ENCODE measurements around the gene MRPS6.
A peak's percentile ranks its signal among the peaks of the same experiment; 100 is the strongest.

MRPS6 gene

GRCh38 chr21:34073032-34073748 lies at the start of gene MRPS6, which contains the start of gene SLC5A3:
MRPS6 (plus strand) TSS chr21:34073578; CDS start chr21:34073701, 123 bp downstream.
SLC5A3 (plus strand) TSS chr21:34073578; CDS start chr21:34095199, 21,621 bp downstream.
- DNase-seq = peak in 12 of 14 donors; percentile 43 to 91 (median 81)

DNA sequence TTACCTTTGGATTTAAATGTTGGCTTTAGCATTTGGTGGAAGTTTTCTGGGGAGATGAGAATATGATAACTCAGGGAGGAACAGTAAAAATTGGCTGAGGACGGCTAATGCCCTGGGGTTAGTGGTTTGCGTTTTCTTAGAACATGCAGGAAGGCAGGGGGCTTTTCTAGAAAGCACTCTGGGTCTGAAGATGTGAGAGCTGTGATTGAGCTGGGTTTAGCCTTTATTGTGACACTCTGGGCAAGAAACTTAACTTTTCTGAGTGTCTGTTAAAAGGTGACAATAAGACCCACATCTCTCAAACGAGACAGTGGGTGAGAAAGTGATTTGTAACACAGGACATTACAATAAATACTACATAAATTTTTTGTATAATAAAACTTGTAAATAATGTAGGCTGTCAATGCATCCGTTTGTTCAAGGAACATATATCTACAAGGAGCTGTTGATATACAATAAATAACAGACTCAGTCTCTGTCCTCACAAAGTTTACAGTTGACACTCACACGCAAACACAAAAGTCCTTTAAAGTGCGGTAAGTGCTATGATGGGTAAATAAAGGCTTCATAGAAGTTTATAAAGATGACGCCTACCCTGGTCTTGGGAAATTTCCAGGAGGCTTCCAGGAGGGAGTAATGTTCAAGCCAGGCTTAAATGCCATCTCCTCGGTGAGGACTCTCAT lies 49.5 kb upstream of the MRPS6 start:
- DNase-seq = peak in 1 of 14 donors; percentile 7

- no peak for DNase-seq
Measured at GRCh38 chr21:34024374-34024693, 49.0 kb upstream of the MRPS6 start.

GRCh38 chr21:34027721-34028461 lies 45.5 kb upstream of the MRPS6 start:
- no peak for DNase-seq

- peak in 1 of 14 donors; percentile 7 for DNase-seq
Measured at GRCh38 chr21:34029743-34030528, 43.4 kb upstream of the MRPS6 start.

DNA sequence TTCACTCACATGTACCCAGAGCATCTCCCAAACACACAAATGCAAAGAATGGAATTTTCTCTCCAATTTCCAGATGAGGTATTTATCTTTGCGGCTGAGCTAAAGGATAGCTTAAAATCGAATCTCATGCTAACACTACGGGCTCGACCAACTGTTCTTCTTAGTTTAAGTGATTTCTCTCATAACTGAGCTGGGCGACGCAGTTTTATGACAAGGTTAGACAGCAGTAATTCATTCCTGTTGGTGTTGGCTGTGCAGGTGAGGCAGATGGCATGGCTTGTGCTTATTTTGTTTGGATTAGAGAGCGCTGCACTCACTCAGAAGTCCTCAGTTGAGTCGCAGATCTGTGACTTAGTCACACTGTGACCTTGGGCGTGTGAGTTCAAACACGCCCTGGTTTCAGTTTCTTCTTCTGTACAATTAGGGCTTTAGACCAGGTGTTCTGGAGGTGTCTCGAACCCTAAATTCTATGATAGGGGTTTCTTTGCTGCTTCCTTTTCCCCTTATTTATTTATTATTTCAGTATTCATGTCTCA lies 41.5 kb upstream of the MRPS6 start:
- DNase-seq = no peak

GRCh38 chr21:34034369-34035014 lies 38.9 kb upstream of the MRPS6 start:
- DNase-seq = no peak

GRCh38 chr21:34035619-34036354 lies 37.6 kb upstream of the MRPS6 start:
- no peak for DNase-seq

DNA sequence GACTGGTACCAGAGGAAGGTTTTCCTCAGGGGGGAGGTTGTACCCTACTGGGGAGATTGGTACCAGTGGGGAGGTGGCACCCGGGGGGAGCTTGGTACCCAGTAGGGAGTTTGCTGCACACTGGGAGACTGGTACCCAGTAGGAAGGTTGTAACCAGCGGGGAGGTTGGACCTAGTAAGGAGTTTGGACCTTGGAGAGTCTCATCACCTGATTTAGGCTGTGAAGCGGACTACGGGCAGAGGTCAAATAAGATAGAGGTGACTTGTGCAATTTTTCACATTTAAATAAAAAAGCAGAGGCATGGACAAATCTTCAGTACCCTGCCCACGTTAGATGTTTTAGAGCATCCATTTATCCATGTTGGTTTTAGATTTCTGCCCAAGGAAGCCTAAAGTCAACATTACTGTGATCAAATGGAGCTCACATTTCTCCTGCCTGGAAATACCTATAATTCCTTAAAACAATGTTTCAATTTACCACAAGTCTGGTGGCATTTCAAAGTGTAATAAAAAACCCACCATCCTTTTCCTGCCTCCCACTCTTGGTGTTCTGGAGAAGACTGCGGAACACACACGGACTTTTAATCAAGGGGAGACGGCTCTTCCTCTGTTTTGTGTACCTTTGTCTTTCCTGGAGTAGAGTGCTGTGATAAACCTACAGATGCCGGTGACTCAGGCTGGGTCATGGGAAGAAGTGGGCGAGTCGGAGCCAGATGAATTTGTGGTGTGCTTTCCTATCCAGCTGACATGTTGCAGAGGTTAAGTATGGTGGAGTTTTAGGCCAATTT lies 36.2 kb upstream of the MRPS6 start:
- DNase-seq = no peak

DNA sequence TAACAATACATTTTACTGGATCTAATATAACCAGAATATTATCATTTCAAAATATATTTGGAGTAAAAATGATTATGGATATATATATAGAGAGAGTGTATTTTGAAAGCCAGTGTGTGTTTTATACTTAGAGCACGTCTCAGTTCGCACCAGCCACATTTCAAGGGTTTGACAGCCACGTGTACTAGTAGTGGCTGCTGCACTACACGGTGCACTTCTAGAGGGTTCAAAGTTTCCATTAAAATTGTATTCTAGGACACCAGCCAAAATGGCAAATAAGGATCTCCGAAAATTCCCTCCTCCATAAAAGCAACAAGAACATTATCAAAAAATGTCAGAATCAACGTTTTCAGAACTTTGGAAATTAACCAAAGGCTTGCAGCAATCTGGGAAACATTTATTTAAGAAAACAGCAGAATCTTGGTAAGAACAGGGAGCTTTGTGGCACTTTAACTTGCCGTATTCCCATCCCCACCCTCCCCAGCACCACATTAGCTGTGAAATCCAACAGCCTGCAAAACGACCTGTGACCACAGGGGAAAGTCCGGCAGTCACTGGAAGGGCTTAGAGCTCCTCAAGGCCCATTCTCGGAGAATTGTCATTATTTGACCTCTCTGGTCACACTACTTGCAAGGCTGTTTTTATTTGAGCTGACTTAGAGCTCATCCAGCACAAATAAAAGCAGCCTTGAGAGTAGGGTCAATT lies 33.5 kb upstream of the MRPS6 start:
- DNase-seq = no peak

DNA sequence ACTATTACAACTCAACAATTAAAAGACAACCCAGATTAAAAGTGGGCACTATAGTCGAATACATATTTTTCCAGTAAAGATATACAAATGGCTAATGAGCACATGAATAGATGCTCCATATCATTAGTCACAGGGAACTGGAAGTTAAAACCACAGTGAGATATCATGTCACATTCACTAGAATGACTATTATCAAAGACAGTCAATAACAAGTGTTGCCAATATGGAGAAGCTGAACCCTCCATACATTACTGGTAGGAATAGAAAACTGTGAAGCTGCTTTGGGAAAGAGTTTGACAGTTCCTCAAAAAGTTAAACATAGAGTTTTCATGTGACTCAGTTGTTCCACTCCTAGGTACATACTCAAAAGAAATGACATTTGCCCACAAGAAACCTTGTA lies 30.6 kb upstream of the MRPS6 start:
- no peak for DNase-seq

DNA sequence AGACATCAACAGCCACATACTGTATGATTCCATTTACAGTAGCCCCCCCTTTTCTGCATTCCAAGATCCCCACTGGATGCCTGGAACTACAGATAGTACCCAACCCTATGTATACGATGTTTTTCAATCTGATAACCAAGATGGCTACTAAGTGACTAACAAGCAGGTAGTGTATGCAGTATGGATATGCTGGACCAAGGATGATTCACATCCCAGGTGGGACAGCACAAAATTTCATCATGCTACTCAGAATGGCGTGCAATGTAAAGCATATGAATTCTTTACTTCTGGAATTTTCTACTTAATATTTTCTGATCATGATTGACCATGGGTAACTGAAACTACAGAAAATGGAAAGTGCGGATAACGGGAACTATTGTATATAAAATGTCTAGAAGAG lies 30.0 kb upstream of the MRPS6 start:
- no peak for DNase-seq

GRCh38 chr21:34046917-34047316 lies 26.5 kb upstream of the MRPS6 start:
- DNase-seq = no peak

DNA sequence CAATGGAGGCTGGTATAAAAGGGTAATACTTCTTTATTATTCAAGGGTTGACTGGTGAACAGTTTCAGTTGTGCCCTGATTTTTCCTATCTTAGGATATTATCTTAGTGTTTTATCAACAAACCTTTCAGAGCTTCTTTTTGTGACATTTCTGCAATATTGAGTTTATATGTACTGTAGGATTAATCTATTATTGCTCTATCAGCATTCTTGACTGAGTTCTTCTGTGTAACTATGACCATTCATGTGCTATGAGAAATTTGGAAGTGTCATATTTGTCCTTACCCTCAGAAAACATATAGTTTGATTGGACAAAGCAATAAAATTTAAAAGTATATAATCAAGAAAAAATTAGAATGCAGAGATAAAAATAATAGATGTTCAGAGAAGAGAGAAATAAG lies 25.5 kb upstream of the MRPS6 start:
- no peak for DNase-seq

DNA sequence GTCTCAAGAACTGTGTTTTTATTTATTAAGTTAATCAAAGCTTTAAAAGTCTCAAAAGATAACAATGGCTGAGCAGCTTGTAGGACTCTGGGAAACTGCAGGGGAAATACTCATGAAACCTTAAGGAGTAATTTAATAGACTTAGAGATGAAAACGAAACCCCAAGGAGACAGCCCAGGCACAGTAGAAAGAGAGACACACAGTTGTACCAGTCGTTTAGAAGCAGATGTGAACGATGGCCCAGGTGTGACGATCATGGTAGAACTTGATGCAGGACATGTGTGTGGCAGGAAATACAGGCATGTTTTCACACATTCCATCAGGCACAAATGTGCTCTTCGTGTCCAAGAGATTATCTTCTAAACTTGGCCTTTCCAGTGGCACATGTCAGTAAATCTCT lies 21.2 kb upstream of the MRPS6 start:
- no peak for DNase-seq

GRCh38 chr21:34054259-34054658 lies 19.1 kb upstream of the MRPS6 start:
- DNase-seq = no peak

- DNase-seq = no peak
Measured at GRCh38 chr21:34055615-34056014, 17.8 kb upstream of the MRPS6 start.

DNA sequence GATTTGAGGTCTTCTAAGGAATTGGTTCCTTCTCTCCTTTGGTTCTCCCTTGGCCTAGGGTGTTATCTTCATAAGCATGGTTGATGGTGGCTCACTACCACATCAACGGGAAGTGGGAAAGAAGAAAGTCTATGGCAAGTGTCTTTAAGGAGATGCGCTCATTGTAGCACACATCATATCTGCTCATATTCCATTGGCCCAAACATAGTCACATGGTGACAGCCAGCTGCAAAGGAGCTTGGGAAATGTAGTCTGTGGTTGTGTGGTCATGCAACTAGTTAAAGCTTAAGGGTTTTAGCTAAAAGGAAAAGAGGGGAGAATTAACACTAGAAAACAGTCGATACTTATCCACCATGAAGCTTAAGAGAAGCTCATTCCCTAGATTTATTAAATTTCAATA lies 11.4 kb upstream of the MRPS6 start:
- DNase-seq = no peak

GRCh38 chr21:34065027-34065426 lies 8.4 kb upstream of the MRPS6 start:
- no peak for DNase-seq

DNA sequence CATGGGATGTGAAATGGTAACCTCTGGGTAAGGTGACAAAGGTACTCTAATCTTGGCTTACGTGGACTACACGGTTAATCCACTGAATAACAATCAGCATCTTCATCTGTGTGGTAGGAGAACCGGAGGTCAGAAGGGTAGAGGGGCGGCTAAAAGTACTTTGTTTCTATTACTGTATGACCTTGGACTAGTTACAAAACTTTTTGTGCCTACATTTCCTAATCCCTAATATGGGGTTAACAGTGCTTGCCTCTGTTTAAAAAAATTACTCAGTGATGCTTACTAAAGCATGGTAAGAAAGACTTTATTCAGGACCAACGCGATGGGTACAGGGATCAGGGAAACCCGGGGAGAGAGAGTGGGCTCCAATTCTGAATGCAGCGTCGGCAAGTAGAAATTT lies 1.7 kb upstream of the MRPS6 start:
- DNase-seq = no peak
